Stimulated activated CD4-positive, alpha-beta T cell treated with anti-CD3 and anti-CD28 coated beads, TNF-alpha, amount 100 ng/mL, for 24 hours (primary cell): ENCODE measurements around the gene CALHM1.
"Not testable (repeated sequence)": the region's sequence is repeated elsewhere in the genome, so short reads cannot be mapped to it uniquely, and the experiment has no call there.

Experiments used
- DNase-seq, 3 experiments: peaks; one replicate each; pipeline ENCODE4 v3.0.0-alpha.2; 2020; ENCODE audit warnings: low read depth in 3 of 3

Gene CALHM1

DNA sequence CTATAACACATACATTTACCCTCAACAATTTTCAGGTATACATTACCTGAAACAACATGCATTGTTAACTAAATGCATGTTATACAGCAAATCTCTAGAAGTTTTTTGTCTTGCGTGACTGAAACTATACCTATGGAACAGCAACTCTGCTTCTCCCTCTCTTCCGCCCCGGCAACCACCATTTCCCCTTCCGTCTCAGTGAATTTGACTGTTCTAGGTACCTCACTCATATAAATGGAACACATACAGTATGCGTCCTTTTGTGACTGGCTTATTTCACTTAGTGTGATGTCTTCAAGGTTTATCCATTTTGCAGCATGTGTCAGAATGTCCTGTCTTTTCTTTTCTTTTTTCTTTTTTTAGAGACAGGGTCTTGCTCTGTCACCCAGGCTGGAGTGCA lies 29.1 kb downstream of the CALHM1 start:
- no peak for DNase-seq

DNA sequence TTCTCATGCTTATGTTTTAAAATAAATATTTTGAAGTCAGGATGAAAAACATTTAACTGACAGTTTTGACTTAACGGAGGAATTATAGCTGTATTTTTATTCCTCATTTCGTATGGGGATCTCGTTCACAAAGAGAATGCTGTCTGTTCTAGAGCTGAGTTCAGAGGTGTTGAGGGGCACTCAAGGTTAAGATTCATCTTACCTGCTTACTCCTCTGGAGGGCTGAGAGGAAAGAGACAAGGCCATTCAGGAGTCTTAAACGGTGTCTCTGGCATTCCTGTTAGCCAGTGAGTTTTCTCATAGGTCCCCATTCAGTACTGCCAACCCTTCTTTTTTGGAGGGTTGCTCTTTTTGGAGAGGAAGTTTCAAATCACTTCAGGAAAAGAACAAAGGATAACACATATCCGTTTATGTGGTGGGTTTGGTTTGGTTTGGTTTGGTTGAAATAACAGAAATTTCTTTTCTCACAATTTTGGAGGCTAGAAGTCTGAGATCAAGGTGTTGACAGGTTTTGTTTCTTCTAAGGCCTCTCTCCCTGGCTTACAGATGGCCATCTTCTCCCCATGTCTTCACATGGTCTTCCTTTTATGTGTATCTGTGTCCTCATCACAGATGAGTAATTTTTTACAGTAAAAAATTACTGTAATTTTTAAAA lies 29.6 kb downstream of the CALHM1 start:
- DNase-seq, result no peak

DNA sequence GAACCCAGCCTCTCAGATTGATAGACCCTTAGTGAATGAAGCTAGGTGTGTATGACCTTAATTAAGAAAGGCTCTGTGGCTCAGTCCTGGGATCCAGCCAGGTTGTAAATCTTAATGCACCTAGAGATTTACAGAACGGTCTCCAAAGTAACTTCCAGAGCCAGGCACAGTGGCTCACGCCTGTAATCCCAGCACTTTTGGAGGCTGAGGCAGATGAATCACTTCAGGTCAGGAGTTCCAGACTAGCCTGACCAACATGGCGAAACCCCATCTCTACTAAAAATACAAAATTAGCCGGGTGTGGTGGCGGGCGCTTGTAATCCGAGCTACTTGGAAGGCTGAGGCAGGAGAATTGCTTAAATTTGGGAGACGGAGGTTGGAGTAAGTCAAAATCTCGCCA lies 30.8 kb downstream of the CALHM1 start:
- DNase-seq, result no peak

DNA sequence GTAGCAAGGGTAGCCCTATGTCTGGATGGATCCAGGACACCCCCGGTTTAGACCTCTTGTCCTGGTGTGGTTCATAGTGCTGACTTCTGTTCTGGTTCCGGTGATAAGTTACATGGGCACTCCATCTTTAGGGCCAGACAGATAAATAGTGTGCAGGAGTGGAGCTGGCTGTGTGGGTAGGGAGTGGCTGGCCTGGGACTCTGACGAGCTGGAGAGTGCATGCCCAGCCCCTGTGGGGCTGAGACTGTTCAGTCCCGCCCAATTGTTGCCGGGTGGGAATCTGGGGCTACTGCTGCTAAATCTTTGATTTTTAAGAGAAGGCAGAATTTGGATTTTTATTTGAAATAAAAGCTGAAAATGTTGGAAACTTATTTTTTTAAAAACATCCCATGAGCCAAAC lies 35.0 kb downstream of the CALHM1 start:
- DNase-seq, result no peak

DNA sequence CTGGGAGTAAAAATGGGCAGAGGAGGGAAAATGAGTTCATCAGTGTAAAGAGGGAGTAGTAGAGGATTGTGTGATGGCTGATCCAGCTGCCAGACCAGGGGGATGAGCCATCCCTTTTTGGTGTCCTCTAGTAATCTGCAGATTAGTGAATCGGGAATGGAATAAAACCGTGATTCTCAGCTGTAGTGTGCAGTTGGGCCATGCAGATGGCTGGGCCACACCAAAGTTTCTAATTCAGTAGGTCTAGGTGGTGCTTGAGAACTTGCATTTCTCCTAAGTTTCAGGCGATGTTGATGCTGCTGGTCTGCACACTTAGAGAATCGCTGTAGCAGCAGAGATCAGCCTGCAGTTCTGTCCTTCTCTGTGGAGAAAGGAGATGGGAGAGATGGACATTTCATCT lies 39.6 kb downstream of the CALHM1 start:
- DNase-seq, result no peak

DNA sequence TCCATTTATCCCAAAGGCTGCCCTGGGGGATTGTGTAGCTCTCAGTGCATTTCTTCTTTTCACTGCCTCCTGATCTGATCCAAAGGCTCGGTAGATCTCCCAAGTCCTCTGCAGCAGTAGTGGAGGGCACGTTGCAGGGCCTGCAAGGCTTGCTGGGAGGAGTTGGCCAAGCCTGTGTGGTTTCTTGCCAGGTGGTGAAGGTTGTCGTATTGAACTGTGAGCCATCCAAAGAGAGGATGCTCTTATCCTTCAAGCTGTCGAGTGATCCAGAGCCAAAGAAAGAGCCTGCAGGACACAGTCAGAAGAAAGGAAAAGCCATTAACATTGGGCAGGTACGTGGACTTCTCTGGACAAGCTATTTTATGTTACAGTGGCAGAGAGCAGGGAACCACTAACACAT lies 41.1 kb downstream of the CALHM1 start:
- DNase-seq, result no peak

DNA sequence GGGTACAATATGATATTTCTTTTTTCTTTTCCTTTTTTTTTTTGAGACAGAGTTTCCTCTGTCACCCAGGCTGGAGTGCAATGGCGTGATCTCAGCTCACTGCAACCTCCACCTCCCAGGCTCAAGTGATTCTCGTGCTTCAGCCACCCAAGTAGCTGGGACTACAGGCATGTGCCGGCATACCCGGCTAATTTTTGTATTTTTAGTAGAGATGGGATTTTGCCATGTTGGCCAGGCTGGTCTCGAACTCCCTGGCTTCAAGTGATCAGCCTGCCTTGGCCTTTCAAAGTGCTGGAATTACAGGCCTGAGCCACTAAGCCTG lies 41.6 kb downstream of the CALHM1 start:
- DNase-seq, result not testable (repeated sequence)

DNA sequence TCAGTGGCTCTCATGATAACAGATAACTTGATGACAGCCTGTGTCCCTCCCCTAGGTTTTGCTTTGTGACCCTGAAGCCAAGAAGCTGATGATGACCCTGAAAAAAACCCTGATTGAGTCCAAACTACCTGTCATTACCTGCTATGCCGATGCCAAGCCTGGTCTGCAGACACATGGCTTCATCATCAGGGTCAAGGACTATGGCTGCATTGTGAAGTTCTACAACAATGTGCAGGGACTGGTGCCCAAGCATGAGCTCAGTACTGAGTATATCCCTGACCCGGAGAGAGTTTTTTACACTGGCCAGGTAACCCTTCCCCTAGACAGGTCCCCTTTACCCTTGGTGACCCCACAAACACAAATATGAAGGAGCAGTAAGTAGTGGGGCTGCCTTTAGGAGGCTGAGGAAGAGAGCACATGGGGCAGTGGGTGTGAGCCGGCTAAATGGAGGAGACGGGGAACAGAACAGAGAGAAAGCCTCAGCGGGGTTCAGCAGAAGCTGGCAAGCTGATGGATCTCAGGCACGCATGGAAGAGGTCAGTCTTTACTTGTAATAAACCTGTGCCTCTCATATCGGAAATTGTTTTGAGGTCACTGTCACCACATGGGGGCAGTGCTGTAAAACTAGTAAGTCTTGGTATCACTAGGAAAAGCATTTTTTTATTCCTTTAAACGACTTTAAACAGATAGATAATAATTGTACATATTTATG lies 42.1 kb downstream of the CALHM1 start:
- DNase-seq, result peak in 1 of 3 experiments; percentile 14

DNA sequence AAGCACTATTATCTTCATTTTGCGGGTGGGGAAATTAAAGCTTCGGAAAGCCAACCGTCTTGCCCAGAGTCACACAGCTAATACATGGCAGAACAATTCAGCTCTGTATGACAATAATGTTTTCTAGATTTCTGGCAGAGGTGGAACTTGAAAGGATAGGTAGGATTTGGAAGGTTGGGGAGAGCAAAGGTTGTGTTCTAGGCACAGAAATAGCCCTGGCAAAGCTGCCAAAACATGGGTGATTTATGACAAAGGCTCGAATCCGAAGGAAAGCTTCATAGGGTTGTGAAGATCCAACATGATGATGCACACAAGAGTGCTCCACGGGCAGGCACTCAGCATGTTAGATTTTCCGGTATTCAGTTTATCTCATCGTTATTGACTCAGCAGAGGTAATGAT lies 43.1 kb downstream of the CALHM1 start:
- DNase-seq, result no peak

DNA sequence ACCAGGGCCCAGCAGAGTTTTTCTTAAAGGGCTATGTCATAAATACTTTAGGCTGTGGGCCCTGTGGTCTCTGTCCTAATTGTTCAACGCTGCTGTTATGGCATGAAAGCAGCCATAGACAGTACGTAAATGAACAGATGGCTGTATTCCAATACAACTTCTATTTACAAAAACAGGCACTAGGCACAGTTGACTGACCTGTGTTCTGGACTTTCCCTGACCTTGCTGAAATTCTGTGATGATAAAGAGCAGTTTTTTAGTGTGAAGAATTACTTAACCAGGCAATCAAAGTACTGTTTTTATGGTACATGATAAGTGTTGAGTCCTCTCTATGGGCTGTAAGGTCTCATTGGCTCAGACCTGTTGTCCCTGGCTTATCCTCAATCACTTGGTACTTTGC lies 45.1 kb downstream of the CALHM1 start:
- DNase-seq, result no peak
